CD4-positive, alpha-beta T cell treated with Interleukin-12 subunit alpha and Interleukin-12 subunit beta, for 1 hour (primary cell): ENCODE results near the gene PTPN6.

ENCODE experiments used
- DNase-seq: peaks from one replicate; pipeline ENCODE4 v3.0.0-alpha.2; 2020

PTPN6 gene

DNA sequence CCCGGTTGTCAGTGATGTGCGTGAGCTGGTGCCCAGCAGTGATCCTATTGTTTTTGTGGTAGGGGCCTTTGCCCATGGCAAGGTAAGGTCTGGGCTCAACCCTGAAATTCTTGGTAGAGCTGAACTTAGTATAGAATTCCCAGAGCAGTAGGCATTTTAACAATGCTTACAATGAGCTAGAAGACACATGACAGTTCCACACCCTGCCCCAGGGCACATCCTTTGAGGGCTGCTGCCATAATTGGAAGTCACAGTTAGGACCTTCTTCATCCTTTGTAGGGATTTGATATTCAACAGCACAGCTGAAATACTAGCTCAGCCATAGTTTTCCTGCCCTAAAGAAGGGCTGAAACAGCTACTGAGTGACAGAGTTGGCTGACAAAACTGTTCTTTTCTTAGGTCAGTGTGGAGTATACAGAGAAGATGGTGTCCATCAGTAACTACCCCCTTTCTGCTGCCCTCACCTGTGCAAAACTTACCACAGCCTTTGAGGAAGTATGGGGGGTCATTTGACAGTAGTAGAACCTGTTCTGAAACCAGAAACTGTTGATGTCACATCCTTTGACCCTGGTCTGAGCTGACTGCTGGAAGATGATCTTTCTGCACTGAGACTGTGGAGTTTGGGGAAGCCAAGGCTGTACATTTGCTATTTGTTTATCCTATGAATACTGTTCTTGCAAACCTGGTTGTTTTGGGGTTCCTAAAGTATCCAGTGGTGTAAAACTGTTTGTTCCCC is 24.3 kb downstream of the PTPN6 start:
- DNase-seq = no peak

DNA sequence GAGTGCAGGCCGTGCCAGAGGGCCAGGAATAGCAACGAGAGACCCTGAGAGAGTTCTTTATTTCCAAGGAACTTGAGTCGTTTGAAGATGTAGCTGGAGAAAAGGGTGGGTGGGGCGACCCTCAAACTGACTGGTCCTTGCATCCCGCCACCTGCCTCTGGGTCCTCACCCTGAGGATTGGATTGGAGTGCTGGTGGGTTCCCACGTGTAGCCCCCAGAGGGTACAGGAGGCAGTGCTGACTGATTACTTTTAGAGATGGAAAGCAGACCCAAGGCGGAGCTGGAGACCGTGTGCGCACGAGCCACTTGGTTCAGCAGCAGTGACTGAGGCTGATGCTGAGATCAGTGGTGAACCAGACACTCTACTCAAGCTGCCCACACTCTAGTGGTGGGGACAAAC is 26.5 kb downstream of the PTPN6 start:
- DNase-seq = no peak

DNA sequence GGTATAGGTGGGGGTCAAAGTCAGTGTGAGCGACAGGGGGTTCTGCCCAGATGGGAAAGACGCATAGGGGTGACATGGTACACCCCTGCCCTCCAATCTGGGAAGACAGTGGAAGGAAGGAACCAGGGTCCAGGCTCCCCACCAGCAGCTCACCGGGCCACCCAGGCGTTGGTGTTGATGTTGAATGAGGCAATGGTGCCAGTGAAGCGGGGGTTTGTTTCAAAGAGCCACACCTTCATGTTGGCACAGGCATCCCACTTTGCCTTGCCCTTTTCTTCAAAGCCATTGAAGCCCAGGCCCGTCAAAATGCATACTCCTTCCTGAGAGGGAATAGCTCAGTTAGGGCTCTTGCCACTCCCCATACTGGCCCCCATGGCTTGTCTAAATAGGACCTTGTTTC is 27.0 kb downstream of the PTPN6 start:
- no peak for DNase-seq

GRCh38 chr12:6978611-6979011 is 27.5 kb downstream of the PTPN6 start:
- DNase-seq = no peak

DNA sequence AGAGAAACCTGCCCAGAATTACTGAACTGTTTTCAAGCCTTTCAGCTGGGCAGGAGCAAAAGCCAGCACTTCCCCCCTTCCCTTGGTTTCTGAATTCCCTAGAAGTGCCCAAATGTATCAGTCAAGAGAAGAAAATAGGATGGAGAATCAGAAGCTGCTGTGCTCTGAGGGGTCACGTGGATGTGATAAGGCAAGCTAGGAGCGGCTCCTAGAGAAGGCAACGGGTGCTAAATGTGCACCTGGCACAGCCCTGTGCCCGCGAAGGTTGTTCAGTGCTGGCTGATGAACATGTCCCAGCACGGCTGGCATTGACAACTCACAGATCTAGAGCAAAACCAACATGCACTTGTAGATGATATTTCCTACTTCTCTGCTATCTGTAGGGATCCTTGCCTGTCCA is 27.9 kb downstream of the PTPN6 start:
- no peak for DNase-seq

- no peak for DNase-seq
Observed at GRCh38 chr12:6979453-6979852, 28.3 kb downstream of the PTPN6 start.

DNA sequence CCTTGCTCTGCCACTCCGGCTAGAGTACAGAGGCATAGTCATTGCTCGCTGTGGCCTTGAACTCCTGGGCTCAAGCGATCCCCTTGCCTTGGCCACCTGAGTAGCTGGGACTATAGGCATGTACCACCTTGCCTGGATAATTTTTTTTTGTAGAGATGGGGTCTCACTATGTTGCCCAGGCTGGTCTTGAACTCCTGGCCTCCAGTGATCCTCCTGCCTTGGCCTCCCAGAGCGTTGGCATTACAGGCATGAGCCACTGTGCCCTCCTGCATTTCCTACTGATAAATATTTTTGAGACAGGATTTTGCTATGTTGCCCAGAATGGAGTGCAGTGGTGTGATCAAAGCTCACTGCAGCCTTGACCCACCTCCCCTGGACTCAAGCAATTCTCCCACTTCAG is 28.9 kb downstream of the PTPN6 start:
- DNase-seq = no peak

- DNase-seq = no peak
Observed at GRCh38 chr12:6980740-6981139, 29.6 kb downstream of the PTPN6 start.

- no peak for DNase-seq
Observed at GRCh38 chr12:6981152-6982052, 30.2 kb downstream of the PTPN6 start.

- DNase-seq = no peak
Observed at GRCh38 chr12:6982532-6982931, 31.4 kb downstream of the PTPN6 start.

- no peak for DNase-seq
Observed at GRCh38 chr12:6987956-6988553, 36.9 kb downstream of the PTPN6 start.

DNA sequence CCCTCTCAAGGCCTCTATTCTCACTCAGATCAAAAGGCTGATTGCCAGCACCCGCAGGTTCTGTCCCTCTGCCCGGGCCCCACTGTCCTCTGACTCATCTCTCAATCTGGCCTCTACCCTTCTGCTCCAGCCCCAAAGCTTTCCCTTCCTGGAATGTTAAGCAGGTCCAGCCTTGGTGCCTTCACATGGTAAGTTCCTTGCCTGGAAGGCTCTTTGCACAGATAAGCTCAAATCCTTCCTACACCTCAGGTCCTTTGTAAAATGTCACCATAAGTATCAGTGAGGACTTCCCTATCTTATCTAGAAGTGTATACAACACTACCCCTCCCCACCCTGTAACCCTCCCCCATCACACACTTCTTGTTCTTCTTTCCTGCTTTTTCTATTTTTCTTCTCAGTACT is 44.9 kb downstream of the PTPN6 start:
- no peak for DNase-seq

DNA sequence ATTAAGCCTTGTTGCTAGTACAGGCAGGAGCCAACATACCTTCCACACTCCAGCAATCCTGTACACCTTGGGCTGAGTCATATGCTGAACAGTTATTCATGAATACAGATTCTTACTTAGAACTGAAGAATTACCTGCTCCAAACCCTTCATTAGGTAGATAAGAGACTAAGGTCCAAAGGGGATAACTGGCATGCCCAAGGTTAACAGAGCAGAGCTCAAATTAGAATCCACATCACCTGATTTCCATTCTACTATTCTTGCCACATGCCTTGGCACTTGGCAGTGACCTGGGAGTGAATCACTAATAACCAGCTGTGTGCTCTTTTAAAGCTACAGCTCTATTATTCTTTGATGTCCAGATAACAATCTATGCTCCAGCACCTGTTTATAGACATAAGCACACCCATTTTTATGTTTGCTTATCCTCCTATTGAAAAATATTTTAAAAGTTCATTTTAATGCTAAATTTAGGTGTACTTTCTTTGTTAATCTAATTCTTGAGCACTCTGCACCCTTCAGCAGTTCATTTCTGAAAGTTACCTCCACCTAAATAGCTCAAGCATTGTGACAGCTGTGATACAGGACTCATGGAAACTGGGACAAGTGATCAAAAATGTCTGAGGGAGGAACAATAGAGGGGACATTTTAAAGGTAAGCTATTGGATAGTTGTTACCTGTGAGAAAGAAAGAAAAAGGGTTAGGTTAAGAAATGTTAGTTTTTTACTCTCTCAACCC is 47.7 kb downstream of the PTPN6 start:
- no peak for DNase-seq

DNA sequence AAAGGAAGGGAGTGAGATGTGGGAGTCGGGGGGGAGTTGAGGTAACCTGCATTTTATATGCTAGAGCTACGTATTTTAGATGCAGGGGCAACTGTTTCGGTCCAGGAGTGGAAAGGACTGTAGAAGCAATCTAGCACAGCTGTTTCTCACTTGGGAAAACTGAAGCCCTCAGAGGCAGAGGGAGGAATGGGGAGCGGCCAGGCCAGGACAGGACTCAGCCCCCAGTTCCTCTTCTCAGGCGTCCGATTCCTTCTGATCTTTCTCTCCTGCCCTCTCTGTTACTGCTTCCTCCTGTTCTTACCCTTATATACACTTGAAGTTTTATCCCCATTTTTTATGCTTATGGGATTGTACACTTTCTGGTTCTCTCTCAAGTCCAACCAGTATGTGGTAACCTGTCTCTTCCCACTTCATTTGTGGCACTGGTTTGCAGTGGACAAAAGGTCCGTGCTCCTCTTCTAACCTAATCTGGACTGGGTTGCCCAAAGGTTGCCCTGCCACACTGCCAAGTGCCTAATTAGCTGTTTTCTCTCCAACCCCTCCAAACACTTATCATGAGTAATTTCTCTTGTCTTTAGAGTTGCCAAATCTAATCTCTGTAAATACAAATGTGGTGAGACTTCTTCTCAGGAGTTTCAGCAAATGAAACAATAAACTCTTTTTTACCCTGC is 50.9 kb downstream of the PTPN6 start:
- DNase-seq = no peak

DNA sequence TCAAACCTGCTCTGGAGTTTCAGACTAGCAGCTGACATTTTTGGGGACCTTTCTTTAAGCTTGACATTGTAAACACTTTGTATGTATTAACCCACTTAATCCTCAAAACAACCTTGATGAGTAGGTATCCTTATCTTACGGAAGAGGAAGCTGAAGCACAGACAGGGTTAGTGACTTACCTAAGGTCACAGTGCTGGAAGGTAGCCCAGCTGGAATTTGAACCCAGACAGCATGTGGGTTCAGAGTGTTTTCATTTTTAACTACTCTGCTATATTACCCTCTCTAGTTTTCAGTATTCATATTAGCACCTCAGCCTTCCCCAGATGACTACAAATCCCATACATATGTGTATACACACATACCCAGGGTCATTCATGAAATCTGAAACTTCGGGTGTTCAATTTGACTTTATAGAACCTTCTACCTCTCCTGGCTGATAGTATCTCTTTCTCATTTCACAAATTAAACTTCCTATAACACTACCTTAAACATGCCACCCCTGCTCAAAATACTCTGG is 53.2 kb downstream of the PTPN6 start:
- no peak for DNase-seq

DNA sequence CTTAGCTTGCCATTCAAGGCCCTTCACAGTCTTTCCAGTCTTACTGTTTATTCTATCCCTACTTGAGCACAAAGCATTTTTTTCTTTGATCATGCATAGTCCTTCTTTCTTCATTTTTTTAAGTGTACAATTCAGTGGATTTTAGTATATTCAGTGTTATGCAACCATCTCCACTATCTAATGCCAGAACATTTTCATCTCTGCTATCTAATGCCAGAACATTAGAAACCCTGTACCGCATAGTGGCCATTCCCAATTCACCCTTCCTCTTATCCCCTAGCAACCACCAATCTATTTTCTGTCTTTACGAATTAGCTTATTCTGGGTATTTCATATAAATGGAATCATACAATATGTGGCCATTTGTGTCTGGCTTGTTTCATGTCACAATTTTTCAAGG is 53.7 kb downstream of the PTPN6 start:
- no peak for DNase-seq

- no peak for DNase-seq
Observed at GRCh38 chr12:7005311-7005710, 54.2 kb downstream of the PTPN6 start.

DNA sequence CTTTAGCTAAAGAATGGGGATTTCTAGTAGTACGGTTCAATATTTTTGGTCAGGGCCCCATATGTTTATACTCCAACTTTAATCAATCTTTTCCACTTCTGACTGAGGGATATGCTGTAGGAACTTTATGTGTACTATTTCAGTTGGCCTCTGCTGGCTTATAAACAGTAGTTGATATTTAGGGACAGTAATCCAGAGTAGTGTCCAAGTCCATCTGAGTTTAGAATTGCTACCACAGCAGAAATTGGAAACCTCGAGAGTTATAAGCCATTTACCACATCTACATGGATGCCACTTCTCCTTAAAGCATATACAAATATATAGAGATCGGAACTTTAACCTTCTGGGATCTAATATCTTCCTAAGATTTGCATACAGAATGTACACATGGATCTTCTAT is 55.5 kb downstream of the PTPN6 start:
- no peak for DNase-seq

- DNase-seq = no peak
Observed at GRCh38 chr12:7008864-7009263, 57.7 kb downstream of the PTPN6 start.

- DNase-seq = no peak
Observed at GRCh38 chr12:7009512-7009911, 58.4 kb downstream of the PTPN6 start.
